Parietal lobe (tissue), 1 donor: ENCODE data around the gene HMCN1. TPM values are rescaled to one million over a fixed set of nuclear protein-coding genes. Genes with fewer than 3 reads are reported as not detected.

Source experiments
- total RNA-seq: library from RNA; depleted of rRNA; stranded (reverse); fragments of >200 nt; gene quantifications from one replicate; pipeline ENCODE4 v1.2.3, GENCODE V29; 2014

Gene HMCN1
- 3.4 TPM for total RNA-seq

DNA sequence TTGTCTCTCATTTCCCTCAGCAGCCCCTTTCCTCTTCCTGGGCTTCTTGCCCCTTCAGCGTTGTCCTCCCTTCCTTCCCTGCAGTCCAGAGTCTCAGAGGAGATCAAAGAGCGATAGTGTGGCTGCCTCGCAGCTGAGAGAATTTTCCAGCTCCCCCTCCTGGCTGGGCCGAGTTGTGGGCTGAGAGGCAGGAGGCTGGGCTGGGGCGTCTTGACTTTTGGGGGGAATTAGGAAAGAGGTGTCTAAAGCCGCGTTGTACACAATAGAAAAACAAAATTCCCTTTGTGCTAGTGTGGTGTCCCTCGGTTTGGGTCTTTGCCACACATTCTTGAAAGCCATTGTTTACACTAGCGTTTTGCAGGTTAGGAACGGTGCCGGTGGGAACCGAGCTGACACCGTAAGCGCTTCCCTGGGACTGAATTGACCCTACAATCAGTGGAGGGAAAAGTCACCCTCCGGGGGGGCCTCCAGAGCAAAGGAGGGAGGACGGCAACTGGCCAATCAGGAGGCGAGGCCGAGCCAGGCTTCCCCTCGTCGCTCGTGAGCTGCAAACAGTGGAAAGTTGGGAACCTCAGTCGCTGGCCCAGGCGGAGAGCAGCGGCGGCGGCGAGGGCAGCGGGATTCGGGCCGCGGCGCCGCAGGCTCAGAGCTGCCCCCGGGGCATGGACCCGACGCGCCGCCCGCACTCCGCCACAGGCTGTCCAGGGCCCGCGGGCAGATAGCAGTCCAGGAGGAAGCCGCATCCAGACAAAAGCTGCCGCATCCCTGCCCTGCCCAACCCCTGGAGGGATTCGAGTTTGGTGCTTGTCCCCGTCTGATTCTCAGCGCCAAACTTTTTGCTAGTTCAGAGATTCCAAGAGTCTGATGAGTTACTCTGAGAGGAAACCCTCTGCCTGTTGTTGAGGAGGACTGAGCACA, at the start of gene HMCN1:
Gene HMCN1 (plus strand): TSS at position 574 of the 918 bp plus-strand sequence. CDS start 389 bp downstream, outside the sequence.

